GM23338 (cell line): ENCODE data around the gene FAM53A. TPM values are rescaled to one million over a fixed set of nuclear protein-coding genes. Genes with fewer than 3 reads are reported as not detected.

Experiments used
- ATAC-seq: fragments of 200-7000 bp; cut with Tn5 transposase; 3 replicates; pipeline ENCODE4 v1.9.1; 2020
- DNase-seq: peaks from one replicate; pipeline ENCODE4 v3.0.0-alpha.2; 2015; ENCODE audit warnings: low spot score
- H2AFZ ChIP-seq: fragments of 200-600 bp; sonication (generic); 2 replicates; pipeline ENCODE4 v1.8.0; 2016; ENCODE audit warnings: antibody characterized with exemption, mild to moderate bottlenecking, moderate library complexity
- H3F3A ChIP-seq: fragments of 200-600 bp; sonication (generic); replicated peaks from 2 replicates; pipeline ENCODE4 v1.8.0; 2017; ENCODE audit warnings: antibody characterized with exemption, mixed run types, low read depth
- H3K27ac ChIP-seq: fragments of 200-600 bp; sonication (generic); 2 replicates; pipeline ENCODE4 v1.6.1; 2016; ENCODE audit warnings: low read depth
- H3K27me3 ChIP-seq: fragments of 200-600 bp; sonication (generic); 2 replicates; pipeline ENCODE4 v1.8.0; 2016; ENCODE audit warnings: mild to moderate bottlenecking, mixed run types, moderate library complexity; ENCODE audit not compliant: insufficient read depth
- H3K36me3 ChIP-seq: fragments of 200-600 bp; sonication (generic); 2 replicates; pipeline ENCODE4 v1.8.0; 2016; ENCODE audit warnings: mild to moderate bottlenecking; ENCODE audit not compliant: insufficient read depth
- H3K4me1 ChIP-seq: fragments of 200-600 bp; sonication (generic); 2 replicates; pipeline ENCODE4 v1.8.0; 2016; ENCODE audit warnings: mild to moderate bottlenecking, moderate library complexity; ENCODE audit not compliant: insufficient read depth
- H3K4me2 ChIP-seq: fragments of 200-600 bp; sonication (generic); 2 replicates; pipeline ENCODE4 v1.7.1; 2017; ENCODE audit warnings: mixed run types
- H3K4me3 ChIP-seq: fragments of 200-600 bp; sonication (generic); 2 replicates; pipeline ENCODE4 v1.6.1; 2016; ENCODE audit warnings: mixed run types
- H3K79me2 ChIP-seq: fragments of 200-600 bp; sonication (generic); replicated peaks from 2 replicates; pipeline ENCODE4 v1.8.0; 2017; ENCODE audit warnings: mild to moderate bottlenecking; ENCODE audit not compliant: insufficient read depth
- H3K9me2 ChIP-seq: fragments of 200-600 bp; sonication (generic); 2 replicates; pipeline ENCODE4 v1.8.0; 2017; ENCODE audit not compliant: insufficient read depth
- H4K20me1 ChIP-seq: fragments of 200-600 bp; sonication (generic); replicated peaks from 2 replicates; pipeline ENCODE4 v1.8.0; 2017; ENCODE audit warnings: mild to moderate bottlenecking; ENCODE audit not compliant: insufficient read depth
- H3K27ac Mint-ChIP-seq: 2 replicates; pipeline ENCODE4 v1.8.0; 2020; ENCODE audit warnings: inconsistent platforms, mild to moderate bottlenecking, moderate library complexity, mixed read lengths
- H3K27me3 Mint-ChIP-seq: 3 replicates; pipeline ENCODE4 v1.8.0; 2022; ENCODE audit warnings: low read depth, mild to moderate bottlenecking, moderate library complexity, mixed read lengths, inconsistent platforms; ENCODE audit not compliant: insufficient read depth, poor library complexity
- H3K36me3 Mint-ChIP-seq: 3 replicates; pipeline ENCODE4 v1.8.0; 2021; ENCODE audit warnings: low read depth, mild to moderate bottlenecking, inconsistent platforms, moderate library complexity, mixed read lengths
- H3K4me1 Mint-ChIP-seq: 3 replicates; pipeline ENCODE4 v1.8.0; 2020; ENCODE audit warnings: mild to moderate bottlenecking, inconsistent platforms, mixed read lengths
- H3K4me3 Mint-ChIP-seq: 3 replicates; pipeline ENCODE4 v1.8.0; 2021; ENCODE audit warnings: moderate library complexity, mild to moderate bottlenecking, inconsistent platforms, mixed read lengths
- H3K9me3 Mint-ChIP-seq: 3 replicates; pipeline ENCODE4 v1.8.0; 2020; ENCODE audit warnings: moderate library complexity, mild to moderate bottlenecking, inconsistent platforms, mixed read lengths
- CREB1 ChIP-seq: fragments of 250-450 bp; sonication (Bioruptor Pico); IDR thresholded peaks from 2 replicates; pipeline ENCODE4 v1.5.0; 2020; ENCODE audit warnings: low read depth, mild to moderate bottlenecking, moderate library complexity
- EZH2 ChIP-seq: fragments of 200-600 bp; sonication (generic); IDR thresholded peaks from one replicate; pipeline ENCODE4 v1.8.0; 2017; ENCODE audit warnings: antibody characterized with exemption, mild to moderate bottlenecking, low read depth; ENCODE audit not compliant: unreplicated experiment
- EZH2phosphoT487 ChIP-seq: fragments of 200-600 bp; sonication (generic); IDR thresholded peaks from one replicate; pipeline ENCODE4 v1.8.1; 2018; ENCODE audit warnings: antibody characterized with exemption; ENCODE audit not compliant: unreplicated experiment
- JUNB ChIP-seq: IDR thresholded peaks from one replicate; pipeline ENCODE4 v1.6.1; 2016; ENCODE audit warnings: antibody characterized with exemption; ENCODE audit not compliant: unreplicated experiment
- NANOG ChIP-seq: IDR thresholded peaks from 2 replicates; pipeline ENCODE4 v1.6.1; 2016; ENCODE audit warnings: antibody characterized with exemption, borderline replicate concordance
- POLR2AphosphoS5 ChIP-seq: IDR thresholded peaks from 2 replicates; pipeline ENCODE4 v1.6.1; 2016; ENCODE audit warnings: antibody characterized with exemption, low read depth
- STAT1 ChIP-seq: IDR thresholded peaks from one replicate; pipeline ENCODE4 v1.6.1; 2016; ENCODE audit warnings: antibody characterized with exemption; ENCODE audit not compliant: unreplicated experiment
- ZNF114 ChIP-seq: fragments of 250-450 bp; sonication (Bioruptor Pico); IDR thresholded peaks from 2 replicates; pipeline ENCODE4 v1.5.0; 2020; ENCODE audit warnings: mild to moderate bottlenecking, moderate library complexity
- ZNF331 ChIP-seq: fragments of 250-450 bp; sonication (Bioruptor Pico); IDR thresholded peaks from 2 replicates; pipeline ENCODE4 v1.5.0; 2020; ENCODE audit warnings: low read depth, mild to moderate bottlenecking, moderate library complexity
- polyA plus RNA-seq: library from polyadenylated mRNA; unstranded; fragments of >200 nt; fragmentation: Nextera tagmentation; extraction: Ambion mirVana; gene quantifications from 2 replicates; pipeline ENCODE4 v1.2.1, GENCODE V29; 2016
- total RNA-seq: library from RNA; depleted of rRNA; stranded (reverse); fragments of >200 nt; shearing (Covaris generic); gene quantifications from 2 replicates; pipeline ENCODE4 v1.2.3, GENCODE V29; 2014
- TF ChIP-seq, protein P1 (sequence below): fragments of 250-450 bp; sonication (Bioruptor Pico); IDR thresholded peaks from 2 replicates; pipeline ENCODE4 v1.5.0; 2020; ENCODE audit warnings: mild to moderate bottlenecking, moderate library complexity
- TF ChIP-seq, protein P2 (sequence below): IDR thresholded peaks from 2 replicates; pipeline ENCODE4 v1.6.1; 2016; ENCODE audit warnings: antibody characterized with exemption
- TF ChIP-seq, protein P3 (sequence below): IDR thresholded peaks from one replicate; pipeline ENCODE4 v1.6.1; 2018; ENCODE audit warnings: antibody characterized with exemption; ENCODE audit not compliant: unreplicated experiment

FAM53A gene
- total and polyA plus RNA-seq, 2 experiments from 2014 or later = 1.1 to 3.1 TPM

DNA sequence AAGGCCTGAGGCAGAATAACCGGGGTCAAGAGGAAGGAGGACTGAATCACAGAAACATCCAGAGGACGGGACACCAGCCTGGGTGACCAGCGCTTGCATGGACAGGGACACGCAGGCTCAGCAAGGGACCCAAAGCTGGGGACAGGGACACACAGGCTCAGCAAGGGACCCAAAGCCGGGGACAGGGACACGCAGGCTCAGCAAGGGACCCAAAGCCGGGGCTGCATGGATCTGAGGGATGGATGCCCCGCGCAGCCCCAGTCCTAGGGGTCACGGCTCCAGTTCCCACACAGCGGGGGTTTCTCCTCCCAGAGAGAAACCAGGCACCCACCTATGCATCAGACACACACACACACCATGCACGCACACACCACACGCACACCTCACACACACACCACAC, 32.5 kb downstream of the FAM53A start:
- no peaks in the 10 kb centered on the region for H4K20me1 ChIP-seq
- no peaks in the 10 kb centered on the region for H3K4me1 ChIP-seq
- no peak for ATAC-seq

DNA sequence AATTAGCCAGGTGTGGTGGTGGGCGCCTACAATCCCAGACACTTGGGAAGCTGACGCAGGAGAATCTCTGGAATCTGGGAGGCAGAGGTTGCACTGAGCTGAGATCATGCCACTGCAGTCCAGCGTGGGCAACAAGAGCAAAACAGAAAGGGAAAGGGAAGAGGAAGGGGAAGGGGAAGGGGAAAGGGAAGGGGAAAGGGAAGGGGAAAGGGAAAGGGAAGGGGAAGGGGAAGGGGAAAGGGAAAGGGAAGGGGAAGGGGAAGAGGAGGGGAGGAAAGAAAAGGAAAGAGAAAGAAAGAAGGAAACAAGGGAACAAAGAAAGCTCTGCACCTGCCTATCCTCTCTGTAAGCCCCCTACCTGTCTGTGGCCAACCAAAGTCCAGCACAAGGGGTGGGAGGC, 35.2 kb downstream of the FAM53A start:
- Mint-ChIP-seq H3K27me3 (peaks cover 6% of the 10 kb centered on the region), H3K4me3 (no peak overlapping the region), H3K4me1 (peaks cover 8% of the 10 kb centered on the region), H3K27ac (no peak overlapping the region), H3K9me3 (peaks cover 4% of the 10 kb centered on the region; the same call in 1 of the 3 replicates), H3K36me3 (peaks cover 4% of the 10 kb centered on the region; the same call in 2 of the 3 replicates)
- H3F3A ChIP-seq = no peaks in the 10 kb centered on the region
- H3K4me3 ChIP-seq = no peak overlapping the region
- DNase-seq (no peak), ATAC-seq (no peak)
- no peaks in the 10 kb centered on the region for H3K4me1 ChIP-seq
- no peaks in the 10 kb centered on the region for H3K36me3 ChIP-seq
- H2AFZ ChIP-seq = no peak overlapping the region
- no peaks in the 10 kb centered on the region for H3K9me2 ChIP-seq
- H3K27me3 ChIP-seq = no peaks in the 10 kb centered on the region
- no peak overlapping the region for H3K4me2 ChIP-seq
- H3K27ac ChIP-seq = no peak overlapping the region
- H3K79me2 ChIP-seq = no peaks in the 10 kb centered on the region
- H4K20me1 ChIP-seq = no peaks in the 10 kb centered on the region
- no peak for TF ChIP-seq ZNF331 (CRISPR knock-in tag)
- TF ChIP-seq, protein P1, sequence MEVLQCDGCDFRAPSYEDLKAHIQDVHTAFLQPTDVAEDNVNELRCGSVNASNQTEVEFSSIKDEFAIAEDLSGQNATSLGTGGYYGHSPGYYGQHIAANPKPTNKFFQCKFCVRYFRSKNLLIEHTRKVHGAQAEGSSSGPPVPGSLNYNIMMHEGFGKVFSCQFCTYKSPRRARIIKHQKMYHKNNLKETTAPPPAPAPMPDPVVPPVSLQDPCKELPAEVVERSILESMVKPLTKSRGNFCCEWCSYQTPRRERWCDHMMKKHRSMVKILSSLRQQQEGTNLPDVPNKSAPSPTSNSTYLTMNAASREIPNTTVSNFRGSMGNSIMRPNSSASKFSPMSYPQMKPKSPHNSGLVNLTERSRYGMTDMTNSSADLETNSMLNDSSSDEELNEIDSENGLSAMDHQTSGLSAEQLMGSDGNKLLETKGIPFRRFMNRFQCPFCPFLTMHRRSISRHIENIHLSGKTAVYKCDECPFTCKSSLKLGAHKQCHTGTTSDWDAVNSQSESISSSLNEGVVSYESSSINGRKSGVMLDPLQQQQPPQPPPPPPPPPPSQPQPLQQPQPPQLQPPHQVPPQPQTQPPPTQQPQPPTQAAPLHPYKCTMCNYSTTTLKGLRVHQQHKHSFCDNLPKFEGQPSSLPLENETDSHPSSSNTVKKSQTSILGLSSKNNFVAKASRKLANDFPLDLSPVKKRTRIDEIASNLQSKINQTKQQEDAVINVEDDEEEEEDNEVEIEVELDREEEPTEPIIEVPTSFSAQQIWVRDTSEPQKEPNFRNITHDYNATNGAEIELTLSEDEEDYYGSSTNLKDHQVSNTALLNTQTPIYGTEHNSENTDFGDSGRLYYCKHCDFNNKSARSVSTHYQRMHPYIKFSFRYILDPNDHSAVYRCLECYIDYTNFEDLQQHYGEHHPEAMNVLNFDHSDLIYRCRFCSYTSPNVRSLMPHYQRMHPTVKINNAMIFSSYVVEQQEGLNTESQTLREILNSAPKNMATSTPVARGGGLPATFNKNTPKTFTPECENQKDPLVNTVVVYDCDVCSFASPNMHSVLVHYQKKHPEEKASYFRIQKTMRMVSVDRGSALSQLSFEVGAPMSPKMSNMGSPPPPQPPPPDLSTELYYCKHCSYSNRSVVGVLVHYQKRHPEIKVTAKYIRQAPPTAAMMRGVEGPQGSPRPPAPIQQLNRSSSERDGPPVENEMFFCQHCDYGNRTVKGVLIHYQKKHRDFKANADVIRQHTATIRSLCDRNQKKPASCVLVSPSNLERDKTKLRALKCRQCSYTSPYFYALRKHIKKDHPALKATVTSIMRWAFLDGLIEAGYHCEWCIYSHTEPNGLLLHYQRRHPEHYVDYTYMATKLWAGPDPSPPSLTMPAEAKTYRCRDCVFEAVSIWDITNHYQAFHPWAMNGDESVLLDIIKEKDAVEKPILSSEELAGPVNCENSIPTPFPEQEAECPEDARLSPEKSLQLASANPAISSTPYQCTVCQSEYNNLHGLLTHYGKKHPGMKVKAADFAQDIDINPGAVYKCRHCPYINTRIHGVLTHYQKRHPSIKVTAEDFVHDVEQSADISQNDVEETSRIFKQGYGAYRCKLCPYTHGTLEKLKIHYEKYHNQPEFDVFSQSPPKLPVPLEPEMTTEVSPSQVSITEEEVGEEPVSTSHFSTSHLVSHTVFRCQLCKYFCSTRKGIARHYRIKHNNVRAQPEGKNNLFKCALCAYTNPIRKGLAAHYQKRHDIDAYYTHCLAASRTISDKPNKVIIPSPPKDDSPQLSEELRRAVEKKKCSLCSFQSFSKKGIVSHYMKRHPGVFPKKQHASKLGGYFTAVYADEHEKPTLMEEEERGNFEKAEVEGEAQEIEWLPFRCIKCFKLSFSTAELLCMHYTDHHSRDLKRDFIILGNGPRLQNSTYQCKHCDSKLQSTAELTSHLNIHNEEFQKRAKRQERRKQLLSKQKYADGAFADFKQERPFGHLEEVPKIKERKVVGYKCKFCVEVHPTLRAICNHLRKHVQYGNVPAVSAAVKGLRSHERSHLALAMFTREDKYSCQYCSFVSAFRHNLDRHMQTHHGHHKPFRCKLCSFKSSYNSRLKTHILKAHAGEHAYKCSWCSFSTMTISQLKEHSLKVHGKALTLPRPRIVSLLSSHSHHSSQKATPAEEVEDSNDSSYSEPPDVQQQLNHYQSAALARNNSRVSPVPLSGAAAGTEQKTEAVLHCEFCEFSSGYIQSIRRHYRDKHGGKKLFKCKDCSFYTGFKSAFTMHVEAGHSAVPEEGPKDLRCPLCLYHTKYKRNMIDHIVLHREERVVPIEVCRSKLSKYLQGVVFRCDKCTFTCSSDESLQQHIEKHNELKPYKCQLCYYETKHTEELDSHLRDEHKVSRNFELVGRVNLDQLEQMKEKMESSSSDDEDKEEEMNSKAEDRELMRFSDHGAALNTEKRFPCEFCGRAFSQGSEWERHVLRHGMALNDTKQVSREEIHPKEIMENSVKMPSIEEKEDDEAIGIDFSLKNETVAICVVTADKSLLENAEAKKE = no peak
- TF ChIP-seq CREB1 = no peak
- no peak for TF ChIP-seq ZNF114 (CRISPR knock-in tag)

More for the DNA sequence above, 32.5 kb downstream of the FAM53A start:
- Histone ChIP-seq H3K9me2 (no peaks in the 10 kb centered on the region), H3K36me3 (no peaks in the 10 kb centered on the region), H3K79me2 (no peaks in the 10 kb centered on the region), H3F3A (no peaks in the 10 kb centered on the region), H3K4me2 (no peak overlapping the region), H3K27ac (no peak overlapping the region), H2AFZ (no peak overlapping the region), H3K27me3 (no peaks in the 10 kb centered on the region), H3K4me3 (no peak overlapping the region)
- H3K4me1 Mint-ChIP-seq = no peaks in the 10 kb centered on the region
- peaks cover 4% of the 10 kb centered on the region; the same call in 1 of the 3 replicates for H3K9me3 Mint-ChIP-seq
- TF ChIP-seq, protein P2, sequence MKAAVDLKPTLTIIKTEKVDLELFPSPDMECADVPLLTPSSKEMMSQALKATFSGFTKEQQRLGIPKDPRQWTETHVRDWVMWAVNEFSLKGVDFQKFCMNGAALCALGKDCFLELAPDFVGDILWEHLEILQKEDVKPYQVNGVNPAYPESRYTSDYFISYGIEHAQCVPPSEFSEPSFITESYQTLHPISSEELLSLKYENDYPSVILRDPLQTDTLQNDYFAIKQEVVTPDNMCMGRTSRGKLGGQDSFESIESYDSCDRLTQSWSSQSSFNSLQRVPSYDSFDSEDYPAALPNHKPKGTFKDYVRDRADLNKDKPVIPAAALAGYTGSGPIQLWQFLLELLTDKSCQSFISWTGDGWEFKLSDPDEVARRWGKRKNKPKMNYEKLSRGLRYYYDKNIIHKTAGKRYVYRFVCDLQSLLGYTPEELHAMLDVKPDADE = no peak
- TF ChIP-seq POLR2AphosphoS5 (no peak), ZNF331 (CRISPR knock-in tag) (no peak), EZH2 (no peak), CREB1 (no peak), JUNB (no peak), ZNF114 (CRISPR knock-in tag) (no peak), NANOG (no peak), STAT1 (no peak), EZH2phosphoT487 (no peak)
- TF ChIP-seq, protein P3, sequence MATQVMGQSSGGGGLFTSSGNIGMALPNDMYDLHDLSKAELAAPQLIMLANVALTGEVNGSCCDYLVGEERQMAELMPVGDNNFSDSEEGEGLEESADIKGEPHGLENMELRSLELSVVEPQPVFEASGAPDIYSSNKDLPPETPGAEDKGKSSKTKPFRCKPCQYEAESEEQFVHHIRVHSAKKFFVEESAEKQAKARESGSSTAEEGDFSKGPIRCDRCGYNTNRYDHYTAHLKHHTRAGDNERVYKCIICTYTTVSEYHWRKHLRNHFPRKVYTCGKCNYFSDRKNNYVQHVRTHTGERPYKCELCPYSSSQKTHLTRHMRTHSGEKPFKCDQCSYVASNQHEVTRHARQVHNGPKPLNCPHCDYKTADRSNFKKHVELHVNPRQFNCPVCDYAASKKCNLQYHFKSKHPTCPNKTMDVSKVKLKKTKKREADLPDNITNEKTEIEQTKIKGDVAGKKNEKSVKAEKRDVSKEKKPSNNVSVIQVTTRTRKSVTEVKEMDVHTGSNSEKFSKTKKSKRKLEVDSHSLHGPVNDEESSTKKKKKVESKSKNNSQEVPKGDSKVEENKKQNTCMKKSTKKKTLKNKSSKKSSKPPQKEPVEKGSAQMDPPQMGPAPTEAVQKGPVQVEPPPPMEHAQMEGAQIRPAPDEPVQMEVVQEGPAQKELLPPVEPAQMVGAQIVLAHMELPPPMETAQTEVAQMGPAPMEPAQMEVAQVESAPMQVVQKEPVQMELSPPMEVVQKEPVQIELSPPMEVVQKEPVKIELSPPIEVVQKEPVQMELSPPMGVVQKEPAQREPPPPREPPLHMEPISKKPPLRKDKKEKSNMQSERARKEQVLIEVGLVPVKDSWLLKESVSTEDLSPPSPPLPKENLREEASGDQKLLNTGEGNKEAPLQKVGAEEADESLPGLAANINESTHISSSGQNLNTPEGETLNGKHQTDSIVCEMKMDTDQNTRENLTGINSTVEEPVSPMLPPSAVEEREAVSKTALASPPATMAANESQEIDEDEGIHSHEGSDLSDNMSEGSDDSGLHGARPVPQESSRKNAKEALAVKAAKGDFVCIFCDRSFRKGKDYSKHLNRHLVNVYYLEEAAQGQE = no peak
- no peak for DNase-seq
- H3K27me3 Mint-ChIP-seq = peaks cover 10% of the 10 kb centered on the region
- peaks cover 4% of the 10 kb centered on the region; the same call in 2 of the 3 replicates for H3K36me3 Mint-ChIP-seq
- H3K4me3 Mint-ChIP-seq = no peak overlapping the region
- H3K27ac Mint-ChIP-seq = no peak overlapping the region
